ENCODE measurements around the gene CDH12.
"Not testable (repeated sequence)": the region's sequence is repeated elsewhere in the genome, so short reads cannot be mapped to it uniquely, and the experiment has no call there.

CDH12 gene

DNA sequence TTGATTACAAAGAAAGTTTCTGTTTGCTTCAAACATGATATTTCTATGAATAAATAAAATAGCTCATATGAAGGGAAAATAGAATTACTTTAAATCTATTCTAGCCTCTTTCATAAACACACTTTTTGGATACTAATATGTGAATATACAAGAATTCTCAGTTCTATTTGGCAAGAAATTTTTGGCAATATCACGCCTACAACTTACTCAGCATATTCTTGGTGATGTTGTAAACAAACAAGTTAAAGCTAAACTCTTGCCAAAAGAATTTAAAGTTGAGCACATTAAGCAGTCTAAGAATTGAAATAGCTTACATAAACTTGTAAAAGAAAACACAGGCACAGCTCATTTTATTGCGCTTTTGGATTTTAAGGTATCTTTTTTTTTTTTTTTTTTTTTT lies 209.8 kb downstream of the CDH12 start:
- no peak for DNase-seq

DNA sequence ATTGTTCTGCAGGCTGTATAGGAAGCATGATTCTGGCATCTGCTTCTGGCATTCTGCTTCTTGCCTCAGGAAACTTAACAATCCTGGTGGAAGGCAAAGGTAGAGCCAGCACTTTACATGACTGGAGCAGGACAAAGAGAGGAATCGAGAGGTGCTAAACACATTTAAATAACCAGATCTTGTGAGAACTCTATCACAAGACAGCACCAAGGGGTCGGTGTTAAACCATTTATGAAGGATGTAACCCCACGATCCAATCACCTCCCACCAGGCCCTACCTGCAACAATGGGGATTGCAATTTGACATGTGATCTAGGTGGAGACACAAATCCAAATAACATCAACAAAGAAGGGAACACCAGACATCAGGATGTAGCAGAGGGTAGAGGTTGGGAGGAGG lies 221.5 kb downstream of the CDH12 start:
- DNase-seq: no peak

DNA sequence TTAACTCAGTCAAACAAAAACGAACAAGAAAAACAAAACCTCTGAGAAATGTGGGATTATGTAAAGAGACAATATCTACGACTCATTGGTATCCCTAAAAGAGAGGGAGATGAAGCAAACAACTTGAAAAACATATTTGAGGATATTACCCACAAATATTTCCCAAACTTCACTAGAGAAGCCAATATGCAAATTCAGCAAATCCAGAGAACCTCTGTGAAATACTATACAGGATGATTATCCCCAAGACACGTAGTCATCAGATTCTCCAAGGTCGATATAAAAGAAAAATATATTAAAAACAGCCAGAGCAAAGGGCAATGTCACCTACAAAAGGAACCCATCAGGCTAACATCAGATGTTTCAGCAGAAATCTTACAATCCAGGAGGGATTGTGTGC lies 226.1 kb downstream of the CDH12 start:
- no peak for DNase-seq

DNA sequence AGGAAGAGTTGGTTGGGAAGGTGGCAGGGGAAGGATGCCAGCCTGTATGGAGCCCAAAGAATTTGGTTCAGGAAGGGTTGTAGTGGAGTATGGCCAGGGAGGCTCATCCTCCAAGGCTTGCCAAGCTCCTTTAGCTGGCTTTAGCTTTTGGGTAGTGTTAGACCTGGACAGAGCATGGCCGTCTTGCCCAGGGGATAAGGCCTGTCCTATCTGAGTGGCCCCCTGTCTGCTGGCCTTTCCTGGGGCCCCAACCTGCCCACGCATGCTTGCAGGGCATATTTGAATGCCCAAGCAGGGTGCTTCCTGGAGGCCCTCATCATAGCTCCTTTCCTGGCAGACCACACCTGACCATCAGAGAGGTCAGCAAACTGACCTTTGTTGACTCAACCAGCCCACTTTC lies 227.7 kb downstream of the CDH12 start:
- no peak for DNase-seq

DNA sequence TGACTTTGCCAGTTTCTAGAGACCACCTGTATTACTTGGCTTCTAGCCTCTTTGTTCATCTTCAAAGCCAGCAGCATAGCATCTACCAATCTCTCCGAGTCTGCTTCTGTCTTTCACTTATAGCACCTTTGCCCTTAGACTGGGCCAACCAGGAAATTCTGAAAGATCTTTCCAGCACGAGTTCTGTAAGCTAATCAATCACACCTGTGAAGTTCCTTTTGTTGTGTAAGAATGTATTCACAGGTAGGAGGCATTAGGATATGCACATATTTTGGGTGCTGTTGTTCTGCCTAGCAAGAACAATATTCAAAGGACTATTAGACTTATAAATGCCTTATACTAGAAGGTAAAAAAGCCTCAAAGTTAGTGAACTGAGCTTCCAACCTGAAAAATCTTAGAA lies 232.1 kb downstream of the CDH12 start:
- no peak for DNase-seq

DNA sequence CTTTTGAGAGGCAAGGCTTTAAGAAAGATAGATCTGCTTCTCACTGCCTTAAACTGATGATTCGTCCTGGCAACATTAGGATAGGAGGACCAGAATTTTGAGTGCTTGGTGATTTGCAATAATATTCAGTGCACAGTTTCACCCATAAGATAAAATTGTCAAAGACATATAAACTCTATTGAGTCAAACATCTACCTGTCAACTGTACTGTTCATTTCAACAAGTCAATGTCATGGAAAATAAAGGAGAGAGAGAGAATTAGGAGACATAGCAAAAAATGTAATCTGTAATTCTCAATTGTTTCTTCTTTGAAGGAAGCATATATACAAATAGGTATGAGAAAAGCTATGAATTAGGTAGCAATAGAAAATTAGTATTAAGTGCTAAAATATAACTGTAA lies 237.2 kb downstream of the CDH12 start:
- DNase-seq: no peak

DNA sequence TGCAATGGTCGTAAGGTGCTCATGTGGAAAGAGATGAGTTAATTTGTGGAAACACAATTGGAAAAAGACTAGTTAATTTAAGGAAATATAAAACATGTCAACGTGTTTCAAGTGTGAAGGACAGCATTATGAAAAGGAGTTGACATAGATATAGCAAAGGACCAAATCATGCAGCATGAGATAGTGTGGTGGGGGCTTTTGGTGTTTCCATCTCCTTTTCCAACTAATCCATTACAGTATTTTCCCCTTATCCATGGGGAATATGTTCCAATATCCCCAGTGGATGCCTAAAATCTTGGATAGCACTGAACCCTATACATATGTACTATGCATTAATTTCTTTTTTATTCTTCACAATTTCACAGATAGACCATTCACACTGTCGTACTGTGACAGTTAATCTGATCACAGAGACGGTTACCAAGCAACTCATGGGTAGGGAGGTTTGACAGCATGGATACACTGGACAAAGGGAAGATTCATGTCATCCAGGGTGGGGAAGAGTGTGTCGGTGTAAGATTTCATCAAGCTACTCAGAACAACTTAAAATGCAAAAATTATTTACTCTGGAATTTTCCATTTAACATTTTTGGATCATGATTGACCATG lies 238.6 kb downstream of the CDH12 start:
- DNase-seq: no peak

DNA sequence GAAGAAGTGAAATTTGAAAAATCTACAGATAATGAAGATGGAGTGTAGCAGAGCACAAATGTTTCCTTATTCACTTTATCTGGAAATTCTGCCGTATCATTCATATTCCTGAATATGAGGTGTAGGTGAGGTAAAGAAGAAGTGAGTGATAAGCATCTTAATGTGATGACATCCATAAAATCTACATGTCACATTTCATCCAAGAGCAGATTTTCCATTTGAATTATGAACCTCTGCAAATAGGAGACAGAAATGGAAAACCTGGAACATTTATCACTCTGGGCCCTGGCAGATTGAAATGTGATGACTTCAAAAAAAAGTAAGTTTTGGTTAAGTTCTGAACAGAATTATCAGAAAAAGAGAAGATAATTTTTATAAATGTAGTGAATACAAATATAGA lies 240.2 kb downstream of the CDH12 start:
- DNase-seq: no peak

DNA sequence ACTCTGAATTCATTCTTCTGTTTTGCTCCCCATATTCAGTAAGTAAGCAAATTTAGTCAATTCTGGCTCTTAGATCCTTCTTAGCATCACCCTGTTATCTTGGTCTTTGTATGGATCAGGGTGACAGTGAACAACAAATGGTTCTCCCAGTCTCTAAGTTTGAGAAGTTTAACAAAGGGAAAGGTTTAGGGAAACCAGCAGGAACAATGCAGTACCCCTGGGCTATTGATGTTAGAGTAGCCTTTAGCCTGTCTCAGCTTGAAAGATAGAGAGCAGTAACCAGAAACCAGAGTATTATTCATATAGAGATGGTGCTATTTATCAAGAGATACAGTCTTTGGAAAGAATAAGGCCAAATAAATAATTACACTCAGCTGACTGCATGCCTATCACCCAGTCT lies 241.8 kb downstream of the CDH12 start:
- no peak for DNase-seq

DNA sequence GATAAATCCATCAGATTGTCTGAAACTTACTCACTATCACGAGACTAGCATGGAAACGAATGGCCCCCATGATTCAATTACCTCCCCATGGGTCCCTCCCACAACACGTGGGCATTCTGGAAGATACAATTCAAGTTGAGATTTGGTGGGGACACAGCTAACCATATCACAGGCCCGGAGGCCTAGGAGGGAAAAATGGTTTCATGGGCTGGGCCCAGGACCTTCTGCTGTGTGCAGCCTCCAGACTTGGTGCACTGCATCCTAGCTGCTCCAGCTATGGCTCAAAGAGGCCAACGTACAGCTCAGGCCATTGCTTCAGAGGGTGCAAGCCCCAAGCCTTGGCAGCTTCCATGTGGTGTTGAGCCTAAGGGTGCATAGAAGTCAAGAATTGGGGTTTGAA lies 245.6 kb downstream of the CDH12 start:
- DNase-seq: not testable (repeated sequence)

DNA sequence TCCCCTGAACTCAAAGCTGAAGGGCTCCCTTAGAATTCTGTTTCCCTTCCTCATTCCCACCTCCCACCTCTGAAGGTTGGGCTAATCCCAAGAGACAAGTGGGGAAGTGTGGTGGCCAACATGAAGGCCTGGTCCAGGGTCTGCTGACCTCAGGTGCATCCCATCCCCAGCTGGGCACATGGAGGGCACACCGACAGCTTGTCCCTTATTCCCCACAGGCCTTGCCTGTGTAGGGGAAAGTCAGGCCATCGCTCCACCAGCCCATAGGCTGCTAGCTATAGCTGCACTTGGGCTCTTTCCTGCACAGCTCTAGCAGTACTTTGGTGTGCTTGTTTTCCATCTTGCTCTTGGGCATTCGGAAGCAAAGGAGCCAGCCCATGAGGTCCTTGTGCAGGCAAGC lies 247.7 kb downstream of the CDH12 start:
- no peak for DNase-seq

DNA sequence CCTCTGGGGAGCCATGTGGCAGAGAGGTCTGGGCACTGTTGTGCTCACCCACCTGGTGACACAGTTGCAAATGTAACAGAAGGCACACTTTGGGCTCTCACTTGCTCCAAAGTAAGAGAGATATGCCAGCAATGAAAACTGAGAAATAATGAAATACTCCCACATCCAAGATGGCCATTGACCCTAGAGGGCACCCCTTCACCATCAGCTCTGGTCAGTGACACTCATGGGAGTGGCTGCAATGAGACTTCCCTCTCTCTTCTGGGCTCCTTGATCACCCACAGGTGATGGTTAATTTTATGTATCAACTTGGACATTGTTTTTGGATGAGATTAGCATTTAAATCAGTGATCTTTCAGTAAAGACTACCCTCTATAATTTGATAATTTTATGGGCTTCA lies 248.4 kb downstream of the CDH12 start:
- DNase-seq: no peak

DNA sequence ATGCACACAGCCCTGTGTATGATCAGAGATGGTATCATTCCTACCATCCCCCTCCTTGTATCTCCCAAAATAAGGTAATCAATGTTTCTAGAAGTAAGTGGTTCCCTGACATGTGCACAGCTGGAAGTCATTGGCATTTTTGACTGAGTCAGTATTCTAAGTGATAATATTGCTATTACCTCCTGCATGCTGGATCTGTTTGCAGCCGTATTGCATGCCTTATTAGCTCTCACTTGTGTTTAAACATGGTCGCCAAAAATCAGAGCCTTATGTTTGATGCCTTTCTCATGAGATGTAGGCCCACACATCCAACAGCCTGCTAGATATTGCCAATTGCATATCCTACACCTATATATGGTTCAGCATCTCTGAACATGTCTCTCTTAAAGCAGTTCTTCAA lies 254.3 kb downstream of the CDH12 start:
- DNase-seq: no peak

DNA sequence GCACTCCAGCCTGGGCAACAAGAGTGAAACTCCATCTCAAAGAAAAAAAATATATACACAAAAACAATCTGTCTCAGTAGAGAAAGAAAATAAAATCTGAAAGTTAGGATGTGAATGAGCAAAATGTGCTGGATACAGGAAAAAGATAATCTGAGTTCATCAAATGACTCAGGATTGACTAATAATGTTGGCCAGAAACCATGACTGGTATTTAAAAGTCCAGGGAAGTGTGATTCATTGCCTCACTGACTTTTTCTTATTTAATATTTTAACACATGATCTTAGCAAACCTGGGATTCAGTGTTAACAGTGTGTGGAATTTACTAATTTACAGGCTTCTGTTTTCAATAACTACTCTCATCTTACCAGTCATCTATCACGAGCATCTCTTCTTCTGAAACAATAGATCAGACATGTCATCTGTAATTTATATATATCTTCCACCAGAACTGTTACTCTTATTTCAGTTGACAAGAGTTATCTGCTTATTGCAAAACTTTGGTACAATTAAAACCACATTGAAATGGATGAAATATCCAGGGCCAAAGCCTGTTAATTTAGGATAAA lies 256.7 kb downstream of the CDH12 start:
- DNase-seq: no peak

DNA sequence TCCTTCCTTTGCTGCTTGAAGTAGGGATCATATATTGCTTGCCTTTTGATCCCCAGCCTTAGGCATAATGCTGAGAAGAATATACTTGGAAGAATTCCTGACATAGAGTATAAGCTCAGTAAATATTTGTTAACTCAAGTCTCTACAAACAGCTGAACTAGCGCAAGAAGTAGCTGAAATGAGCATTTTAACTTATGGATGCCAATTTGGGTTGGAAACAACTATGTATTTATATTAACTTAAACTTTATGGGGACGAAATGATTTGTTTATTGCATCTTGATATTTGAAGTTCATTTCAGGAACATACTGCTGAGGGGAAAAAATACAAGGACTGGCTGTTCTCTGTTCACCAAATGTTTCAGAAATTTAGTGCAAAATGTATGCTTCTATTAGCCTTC lies 258.7 kb downstream of the CDH12 start:
- DNase-seq: no peak

DNA sequence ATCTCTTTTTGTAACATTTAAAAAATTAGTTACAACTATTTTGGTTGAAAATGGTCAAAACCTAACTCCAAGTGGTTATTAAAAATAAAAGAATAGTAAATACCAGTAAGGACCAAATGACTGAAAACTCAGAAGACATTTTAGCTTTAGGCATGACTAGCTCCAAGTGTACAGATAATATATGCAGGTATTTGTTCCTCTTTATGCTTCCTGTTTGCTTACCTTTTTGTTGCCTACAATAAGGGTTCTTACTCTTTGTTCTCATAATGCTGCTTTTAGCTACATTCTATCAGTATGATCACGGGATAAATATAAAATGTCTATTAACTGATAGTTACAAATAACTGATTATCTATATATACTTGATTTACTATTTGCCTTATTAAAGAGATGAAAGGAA lies 259.6 kb downstream of the CDH12 start:
- DNase-seq: no peak

DNA sequence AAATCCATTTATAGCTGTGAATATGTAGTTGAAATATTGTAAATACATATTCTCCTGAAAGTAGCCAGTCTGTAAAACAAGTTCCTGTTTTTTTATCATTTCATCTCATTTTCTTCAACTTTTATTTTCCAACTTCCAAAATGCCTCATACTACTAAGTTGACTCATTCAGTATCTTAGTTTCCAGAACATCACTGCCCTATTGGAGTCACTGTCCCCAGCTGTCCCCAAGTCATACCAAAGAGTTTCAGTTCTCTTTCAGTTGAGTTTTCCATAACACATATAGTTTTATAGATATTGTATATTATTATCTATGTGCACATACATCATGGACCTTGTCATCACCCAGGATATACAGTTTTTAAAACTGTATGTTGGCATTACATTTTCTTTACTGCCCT lies 261.7 kb downstream of the CDH12 start:
- no peak for DNase-seq

DNA sequence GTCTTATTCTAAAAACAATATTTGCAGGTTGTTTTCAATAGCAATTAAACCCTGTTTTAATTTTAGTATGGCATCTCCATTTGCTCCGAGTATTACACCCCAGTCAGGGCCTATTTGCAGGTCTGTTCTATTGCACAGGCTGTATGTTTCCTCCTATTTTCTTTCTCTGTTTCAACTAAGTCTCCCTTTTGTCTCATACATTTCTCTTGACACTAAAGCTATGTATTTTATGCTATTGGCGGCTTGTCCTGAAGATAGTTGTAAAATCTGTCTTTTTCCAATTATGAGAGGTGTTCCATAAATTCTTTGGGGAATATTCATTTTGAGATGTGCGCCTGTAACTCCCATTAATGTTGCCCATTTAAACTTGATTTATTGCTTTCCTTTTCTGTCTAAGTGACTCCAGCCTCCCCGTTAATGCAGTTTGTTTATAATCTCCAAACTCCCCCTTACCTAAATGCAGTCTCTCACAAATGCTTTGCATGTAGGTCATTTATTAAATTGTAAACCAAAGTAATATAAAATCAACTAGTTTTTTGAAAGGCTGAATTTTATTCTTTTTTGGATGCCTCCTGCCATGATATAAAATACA lies 262.4 kb downstream of the CDH12 start:
- no peak for DNase-seq

DNA sequence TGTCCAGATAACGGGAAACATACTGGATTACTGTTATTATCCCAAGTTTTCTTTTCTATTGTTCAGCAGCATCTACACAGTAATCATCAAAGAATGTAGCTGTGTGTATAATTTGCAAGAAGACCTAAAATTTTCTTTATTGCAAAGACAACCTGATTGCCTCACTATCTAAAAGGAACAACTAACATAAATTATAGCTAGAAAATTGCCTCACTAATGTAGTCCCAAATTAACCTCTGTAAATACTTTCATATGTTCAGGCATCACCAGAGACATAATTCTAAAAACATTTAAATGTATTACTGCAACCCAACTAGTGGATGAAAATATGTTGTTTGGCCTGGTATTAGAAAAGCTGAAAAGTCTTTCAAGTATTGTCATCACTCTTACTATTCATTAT lies 275.4 kb downstream of the CDH12 start:
- no peak for DNase-seq

DNA sequence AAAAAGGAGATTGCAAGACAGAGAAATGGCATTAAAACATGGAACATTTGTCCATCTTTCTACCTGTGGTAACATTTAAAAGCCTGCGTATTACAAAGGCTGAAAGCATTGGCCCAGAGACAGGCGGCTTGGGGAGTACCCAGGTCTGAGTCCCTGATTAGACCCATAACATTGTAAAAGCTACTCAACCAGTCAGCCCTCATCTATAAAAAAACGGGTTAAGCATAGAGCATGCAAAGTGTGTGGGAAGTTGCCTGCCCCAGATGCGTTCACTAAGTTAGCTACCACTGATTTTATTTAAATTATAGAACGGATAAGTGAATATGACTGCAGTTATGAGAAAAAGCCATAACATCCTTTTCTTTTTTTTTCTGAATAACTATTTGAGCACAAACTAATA lies 276.1 kb downstream of the CDH12 start:
- no peak for DNase-seq

DNA sequence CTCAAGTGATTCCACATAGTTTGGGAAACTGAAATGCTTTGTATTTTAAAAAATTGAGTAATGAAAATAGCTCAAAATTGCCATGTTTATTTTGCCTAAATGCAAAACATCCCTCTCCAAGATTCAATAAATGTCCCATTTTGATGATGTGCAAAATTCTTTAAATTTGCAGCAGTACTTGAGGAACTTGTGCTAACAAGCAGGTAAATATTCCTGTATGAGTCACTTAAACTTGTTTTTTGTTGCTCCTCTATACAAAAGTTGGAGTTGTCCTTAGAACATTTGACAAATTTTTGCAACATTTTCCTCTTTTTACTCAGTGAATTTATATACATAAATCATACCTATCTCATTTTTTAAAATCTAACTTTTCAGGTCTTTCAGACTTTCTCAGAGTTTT lies 280.2 kb downstream of the CDH12 start:
- no peak for DNase-seq

DNA sequence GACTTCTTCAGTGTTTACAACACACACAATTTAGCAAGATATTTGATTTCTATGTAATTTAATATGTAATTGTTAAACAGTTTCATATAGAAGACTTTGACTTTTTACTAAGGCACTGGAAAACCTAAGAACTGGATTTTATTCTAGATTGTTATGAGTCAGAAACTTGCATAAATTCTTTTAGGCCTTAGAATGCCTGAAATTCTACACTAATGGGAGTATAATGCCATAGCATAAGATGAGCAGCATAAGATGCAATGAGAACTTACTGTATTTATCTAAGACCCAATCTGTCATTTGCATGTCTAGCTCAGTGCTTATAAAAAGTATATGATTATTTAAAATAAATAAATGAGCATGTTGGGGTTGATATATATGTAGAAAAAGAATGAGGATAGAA lies 285.2 kb downstream of the CDH12 start:
- no peak for DNase-seq

DNA sequence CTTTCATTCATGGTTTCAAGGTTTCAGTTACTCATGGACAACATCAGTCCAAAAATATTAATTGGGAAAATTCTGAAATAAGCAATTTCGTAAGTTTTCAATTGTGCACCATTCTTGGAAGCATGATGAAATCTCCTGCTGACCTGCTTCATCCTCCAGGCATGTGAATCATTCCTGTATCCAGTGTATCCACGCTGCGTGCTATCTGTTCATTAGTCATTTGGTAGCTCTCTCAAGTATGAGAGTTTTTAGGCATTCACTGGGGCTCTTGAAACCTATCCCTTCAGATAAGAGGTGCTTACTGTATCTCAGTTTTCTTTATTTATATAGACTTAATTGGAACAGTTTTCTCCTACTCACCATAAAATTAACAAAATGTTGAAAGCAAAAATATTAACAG lies 293.0 kb downstream of the CDH12 start:
- no peak for DNase-seq

DNA sequence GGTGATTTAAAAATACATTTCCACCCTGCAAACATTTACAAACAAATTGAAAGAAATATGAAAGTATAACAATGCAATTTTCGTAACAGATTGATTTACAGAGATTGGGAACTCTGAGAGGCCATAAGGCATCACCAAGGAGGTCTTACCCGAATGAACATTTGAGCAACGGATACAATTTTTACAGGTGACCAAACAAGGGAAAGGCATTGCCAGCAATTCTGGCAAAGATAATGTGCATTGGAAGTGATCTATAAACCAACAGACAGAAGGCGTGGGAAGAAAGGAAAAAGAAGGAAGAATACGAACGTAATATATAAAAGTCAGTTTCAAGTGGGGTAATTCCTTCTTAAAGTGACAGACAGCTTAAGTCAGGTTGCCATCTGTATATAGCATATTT lies 295.9 kb downstream of the CDH12 start:
- no peak for DNase-seq

DNA sequence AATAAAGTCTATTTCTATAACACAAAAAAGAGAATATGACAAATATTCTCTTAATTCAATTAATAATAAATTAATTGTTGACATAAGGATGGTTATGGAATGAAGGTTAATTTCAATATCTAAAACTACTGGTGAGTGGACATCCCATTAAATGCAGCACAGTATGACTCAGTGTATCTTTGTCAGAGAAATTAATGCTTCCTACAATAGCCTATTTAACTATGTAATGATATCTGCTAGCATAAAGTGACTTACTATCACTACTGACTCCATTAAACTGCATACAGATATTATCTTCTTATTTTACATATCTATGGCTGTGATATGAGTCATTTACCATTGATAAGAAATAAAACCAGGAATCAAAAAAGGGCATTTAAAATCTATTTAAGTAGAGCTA lies 298.7 kb downstream of the CDH12 start:
- DNase-seq: no peak

All from stimulated activated CD4-positive, alpha-beta T cell treated with anti-CD3 and anti-CD28 coated beads, Interleukin-4, amount 100 ng/mL, for 4 hours (primary cell).